Stimulated activated CD8-positive, alpha-beta memory T cell treated with anti-CD3 and anti-CD28 coated beads, Interleukin-7, amount 100 ng/mL, for 1 hour (primary cell): ENCODE data around the gene KLK2.
"Not testable (repeated sequence)": the region's sequence is repeated elsewhere in the genome, so short reads cannot be mapped to it uniquely, and the experiment has no call there.

Source experiments
- DNase-seq, 2 donors: peaks; one replicate each; pipeline ENCODE4 v3.0.0-alpha.2; 2020; ENCODE audit warnings: low read depth in 2 of 2

KLK2 gene

DNA sequence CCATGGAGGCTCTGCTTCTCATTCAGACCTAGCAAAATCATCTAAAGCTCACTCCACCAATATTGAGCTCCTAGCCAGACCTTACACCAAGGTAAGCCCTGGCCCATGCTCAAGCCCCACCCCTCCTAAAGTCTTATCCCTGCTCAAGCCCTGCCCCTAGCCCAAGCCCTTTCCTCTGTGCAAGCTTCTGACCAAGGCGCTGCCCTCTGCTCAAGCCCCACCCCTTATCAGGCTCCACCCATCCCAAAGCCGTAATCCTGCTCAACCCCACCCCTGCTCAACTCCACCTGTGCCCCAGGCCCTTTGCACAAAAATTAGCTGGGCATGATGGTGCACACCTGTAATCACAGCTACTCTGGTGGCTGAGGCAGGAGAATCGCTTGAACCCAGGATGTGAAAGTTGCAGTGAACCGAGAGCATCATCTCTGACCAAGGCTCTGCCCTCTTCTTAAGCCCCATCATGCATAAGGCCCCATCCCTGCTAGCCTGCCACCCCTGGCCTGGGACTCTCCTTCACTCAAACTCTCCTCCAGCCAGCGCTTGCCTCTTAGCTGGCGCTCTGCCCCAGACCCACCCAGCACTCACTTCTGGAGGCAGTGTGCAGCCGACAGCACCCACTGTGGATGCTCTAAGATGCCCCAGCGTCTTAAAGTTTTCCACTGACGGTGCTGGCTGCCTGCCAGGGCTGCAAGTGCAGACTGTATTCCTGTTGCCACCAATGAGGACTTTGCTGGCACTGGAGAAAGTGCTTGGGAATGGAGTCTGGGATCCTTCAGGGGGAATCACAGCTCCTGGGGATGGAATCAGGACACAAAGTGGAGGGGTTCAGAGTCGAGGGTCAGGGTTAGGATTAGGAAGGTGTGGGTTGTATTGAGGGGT is 21.5 kb downstream of the KLK2 start:
- no peak for DNase-seq

- DNase-seq, result not testable (repeated sequence)
Measured at GRCh38 chr19:50896089-50896590, 22.9 kb downstream of the KLK2 start.

DNA sequence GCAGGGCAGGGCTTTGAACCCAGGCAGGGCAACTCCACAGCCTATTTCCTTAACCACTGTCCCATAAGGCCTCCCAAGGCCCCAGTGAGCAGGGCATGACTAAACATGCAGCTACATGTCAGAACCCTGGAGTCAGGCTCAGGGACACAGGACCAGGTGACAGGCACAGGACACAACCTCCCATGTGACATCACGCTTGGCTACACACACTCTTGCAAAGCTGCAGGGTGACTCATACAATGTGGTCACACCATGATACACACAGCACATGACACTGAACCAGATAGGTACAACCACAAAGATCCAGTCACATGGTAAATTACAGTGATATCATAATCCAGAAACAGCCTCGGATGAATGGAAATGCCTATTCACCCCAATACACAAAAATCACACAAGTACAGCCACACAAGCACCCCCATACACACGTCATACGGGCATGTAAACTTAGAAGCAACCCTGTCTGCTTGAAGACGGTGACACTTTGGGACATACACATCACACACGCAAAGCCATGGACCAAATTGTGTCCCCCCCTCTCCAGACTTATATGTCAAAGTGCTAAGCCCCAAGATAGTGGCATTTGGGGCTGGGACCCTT is 23.5 kb downstream of the KLK2 start:
- no peak for DNase-seq

DNA sequence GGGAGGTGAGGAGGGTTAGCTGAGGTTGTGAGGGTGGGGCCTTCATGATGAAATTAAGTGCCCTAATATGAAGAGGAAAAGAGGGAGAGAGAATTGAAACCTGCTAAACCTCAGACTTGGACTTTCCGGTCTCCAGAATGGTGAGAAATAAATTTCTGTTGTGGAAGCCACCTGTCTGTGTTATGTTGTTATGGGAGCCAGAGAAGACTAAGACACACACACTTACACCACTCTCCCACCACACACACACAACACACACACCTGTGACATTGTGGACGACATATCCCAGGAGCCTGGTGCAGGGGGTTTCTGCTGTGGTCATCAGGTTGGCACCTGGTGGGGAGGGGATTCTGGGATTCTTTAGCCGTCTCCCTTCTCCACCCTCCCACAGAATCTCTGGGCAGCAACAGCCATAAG is 24.0 kb downstream of the KLK2 start:
- no peak for DNase-seq

DNA sequence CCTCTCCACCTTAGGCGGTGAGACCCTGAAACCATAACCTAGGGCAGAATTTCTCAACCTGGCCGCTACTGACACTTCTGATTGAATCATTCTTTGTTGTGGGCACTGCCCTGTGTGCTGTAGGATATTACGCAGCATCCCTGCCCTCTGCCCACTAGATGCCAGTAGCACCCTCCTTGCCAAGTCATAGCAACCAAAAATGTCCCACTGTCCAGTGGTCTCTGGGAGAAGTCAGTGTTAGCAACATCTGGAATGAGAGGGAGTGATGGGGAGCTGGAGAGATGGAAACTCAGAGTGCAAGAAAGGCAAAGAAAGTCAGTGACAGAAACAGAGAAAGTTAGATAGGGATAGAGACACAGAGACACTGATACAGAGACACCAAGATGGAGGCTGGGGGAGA is 24.4 kb downstream of the KLK2 start:
- no peak for DNase-seq

DNA sequence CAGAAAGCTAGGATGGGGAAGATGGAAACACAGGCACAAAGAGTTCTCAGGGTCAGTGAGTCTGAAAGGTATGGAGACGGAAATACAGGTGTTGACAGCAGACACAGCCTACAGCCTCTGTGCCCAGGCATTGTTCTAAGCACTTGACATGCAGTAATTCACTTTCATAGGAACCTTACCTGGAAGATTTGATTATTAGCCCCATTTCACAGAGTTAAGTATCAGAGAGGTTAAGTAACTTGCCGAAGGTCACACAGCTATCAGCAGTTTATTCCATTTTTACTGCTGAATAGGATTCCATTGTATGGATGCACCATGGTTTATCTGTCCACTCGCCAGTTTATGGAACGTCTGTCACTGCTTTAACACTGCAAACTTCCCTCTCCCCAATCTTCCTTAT is 24.8 kb downstream of the KLK2 start:
- no peak for DNase-seq

- no peak for DNase-seq
Measured at GRCh38 chr19:50899569-50899968, 26.3 kb downstream of the KLK2 start.

GRCh38 chr19:50902640-50903039 is 29.4 kb downstream of the KLK2 start:
- DNase-seq, result no peak

DNA sequence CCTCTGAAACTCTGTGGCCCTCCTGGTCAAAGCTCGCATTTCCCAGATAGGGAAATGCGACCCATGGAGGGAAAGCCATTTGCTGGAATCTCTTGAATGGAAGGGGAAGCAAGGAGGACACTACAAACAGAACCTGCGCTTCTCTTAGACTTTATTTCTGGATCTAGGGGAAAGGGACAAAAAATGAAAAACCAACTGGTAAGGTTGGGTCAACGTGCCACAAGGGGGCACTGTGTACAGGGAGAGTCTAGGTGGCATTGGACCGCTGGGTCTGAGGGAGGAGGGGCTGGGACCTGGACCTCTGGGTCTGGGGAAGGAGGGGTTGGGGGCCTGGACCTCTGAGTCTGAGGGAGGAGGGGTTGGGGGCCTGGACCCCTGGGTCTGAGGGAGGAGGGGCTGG is 33.0 kb downstream of the KLK2 start:
- no peak for DNase-seq

- no peak for DNase-seq
Measured at GRCh38 chr19:50908336-50908735, 35.1 kb downstream of the KLK2 start.

GRCh38 chr19:50909240-50910070 is 36.2 kb downstream of the KLK2 start:
- DNase-seq, result no peak

GRCh38 chr19:50910722-50911121 is 37.5 kb downstream of the KLK2 start:
- DNase-seq, result no peak

GRCh38 chr19:50911206-50912101 is 38.2 kb downstream of the KLK2 start, which contains the start of gene KLK4:
Gene KLK4, minus strand, starts transcription at chr19:50911395. Its CDS starts 657 bp downstream, at chr19:50910738.
- no peak for DNase-seq

GRCh38 chr19:50912102-50912599 is 38.9 kb downstream of the KLK2 start:
- no peak for DNase-seq

- no peak for DNase-seq
Measured at GRCh38 chr19:50912727-50913716, 39.8 kb downstream of the KLK2 start.

- no peak for DNase-seq
Measured at GRCh38 chr19:50916069-50916468, 42.8 kb downstream of the KLK2 start.

GRCh38 chr19:50921426-50922316 is 48.4 kb downstream of the KLK2 start:
- DNase-seq, result no peak

DNA sequence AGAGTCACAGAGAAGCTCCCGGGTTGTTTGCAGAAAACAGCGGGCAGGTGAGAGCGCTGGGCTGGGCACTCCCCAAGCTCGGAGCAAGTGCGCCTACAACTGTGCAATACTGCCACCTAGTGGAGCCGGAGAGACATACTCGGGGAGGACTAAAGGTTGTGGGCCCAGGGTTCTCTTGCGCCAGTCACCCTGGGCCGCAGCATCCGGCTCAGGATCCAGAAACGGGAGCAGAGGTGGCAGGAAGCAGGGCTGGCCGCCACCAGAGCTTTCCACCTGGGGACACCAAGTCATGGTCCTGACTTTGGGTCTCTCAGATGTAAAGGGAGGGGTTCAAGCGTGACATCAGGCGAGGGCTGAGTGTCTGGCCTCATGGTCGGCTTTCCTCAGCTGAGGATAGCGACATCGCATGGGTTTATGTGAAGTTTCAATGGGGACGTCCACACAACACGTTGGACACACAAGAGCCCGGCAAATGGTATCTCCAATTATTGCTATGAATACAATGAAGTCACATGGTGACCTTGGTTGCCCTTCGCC is 49.1 kb downstream of the KLK2 start:
- peak; percentile 17 to 50 for DNase-seq
